Sigmoid colon (tissue), 7 donors: ENCODE results near the gene ARHGEF28. TPM values are rescaled to one million over a fixed set of nuclear protein-coding genes. Genes with fewer than 3 reads are reported as not detected.

ENCODE experiments used
- DNase-seq: peaks from one replicate; pipeline ENCODE4 v3.0.0-alpha.2; 2019
- H3K27ac ChIP-seq, 4 donors: fragments of 200-600 bp; sonication (generic); one replicate each; pipeline ENCODE4 v1.5.1; 2016 to 2019; ENCODE audit warnings: mild to moderate bottlenecking in 1 of 4
- H3K27me3 ChIP-seq, 3 donors: fragments of 200-600 bp; sonication (generic); one replicate each; pipeline ENCODE4 v1.5.1; 2019; ENCODE audit warnings: mild to moderate bottlenecking in 1 of 3
- H3K36me3 ChIP-seq, 4 donors: fragments of 200-600 bp; sonication (generic); one replicate each; pipeline ENCODE4 v1.5.1; 2016 to 2019
- H3K4me1 ChIP-seq, 4 donors: fragments of 200-600 bp; sonication (generic); one replicate each; pipeline ENCODE4 v1.5.1; 2017 to 2019
- H3K4me3 ChIP-seq, 4 donors: fragments of 200-600 bp; sonication (generic); one replicate each; pipeline ENCODE4 v1.5.1; 2017 to 2019; ENCODE audit warnings: mild to moderate bottlenecking in 2 of 4, moderate library complexity in 1 of 4
- H3K9me3 ChIP-seq, 4 donors: fragments of 200-600 bp in 3 of 4; sonication (generic) in 3 of 4; one replicate each; pipeline versions ENCODE4 v1.5.1 to v1.6.1; 2013 to 2019
- EP300 ChIP-seq, 4 donors: sonication (generic); formaldehyde crosslinking; IDR thresholded peaks; one replicate each; pipeline ENCODE4 v1.6.1; 2017; ENCODE audit warnings: antibody characterized with exemption in 4 of 4
- POLR2A ChIP-seq, 2 donors: fragments of 450-650 bp; IDR thresholded peaks; one replicate each; pipeline ENCODE4 v1.6.1; 2016; ENCODE audit warnings: antibody characterized with exemption in 2 of 2, mild to moderate bottlenecking in 2 of 2, moderate library complexity in 2 of 2
- POLR2AphosphoS5 ChIP-seq, 4 donors: sonication (generic); formaldehyde crosslinking; IDR thresholded peaks; one replicate each; pipeline ENCODE4 v1.6.1; 2017; ENCODE audit warnings: antibody characterized with exemption in 4 of 4
- WGBS, 2 donors: extraction: QIAGEN DNeasy Blood & Tissue Kit; methylation state at CpG; one replicate each; pipeline ENCODE4 v1.1.7; 2013; 5-methylcytosine and 5-hydroxymethylcytosine counted together
- intact Hi-C: fragments of 100-400 bp; cut with DNase I; formaldehyde crosslinking; loops from one replicate; pipeline ENCODE4 v1.15.1; 2023
- polyA plus RNA-seq, 3 donors: library from polyadenylated mRNA; stranded (reverse); fragments of 200-250 nt; gene quantifications; one replicate each; pipeline ENCODE4 v1.2.3, GENCODE V29; 2013
- total RNA-seq, 4 donors: library from RNA; depleted of rRNA; stranded (reverse); fragments of >200 nt; gene quantifications; one replicate each; pipeline ENCODE4 v1.1.0, GENCODE V29; 2016
- TF ChIP-seq, protein P1 (sequence below), 4 experiments: fragments of 450-650 bp in 3 of 4; fragments of 200-600 bp in 1 of 4; IDR thresholded peaks; one replicate each; pipeline ENCODE4 v1.5.1; 2016 to 2019; ENCODE audit warnings: antibody characterized with exemption in 4 of 4, mild to moderate bottlenecking in 3 of 4, moderate library complexity in 2 of 4
- donor health status: healthy with polysubstance abuse.
- donor health status: Bipolar disorder and iron deficiency.
- donor health status: healthy.

ARHGEF28 gene
- total and polyA plus RNA-seq, 7 donors: 3.0 to 6.9 (median 3.7) TPM

DNA sequence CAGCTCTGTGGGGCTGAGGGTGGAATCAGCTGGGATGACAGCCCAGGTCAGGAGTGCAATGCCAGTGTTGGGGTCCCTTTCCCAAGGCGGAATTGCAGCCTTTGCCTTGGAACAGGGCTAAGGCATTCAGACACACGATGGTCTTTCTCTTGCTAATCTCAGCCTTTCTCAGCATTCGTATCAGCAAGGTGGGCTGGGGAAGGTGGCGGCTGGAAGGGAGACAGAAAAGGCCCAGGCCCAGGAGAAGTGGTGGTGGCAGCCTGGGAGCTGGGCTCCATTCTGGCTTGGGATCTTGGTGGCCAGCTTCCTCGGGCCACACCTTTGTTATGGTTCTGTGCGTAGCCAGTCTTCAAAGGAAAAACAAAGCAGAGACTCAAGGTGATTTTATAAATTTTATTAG, 1.1 kb upstream of the ARHGEF28 start:
- H3K36me3 ChIP-seq: no peaks in the 10 kb centered on the region
- 62 to 80% methylated on average over 6 of the region's 6 CpGs for WGBS, 2 donors
- no peaks in the 10 kb centered on the region for H3K9me3 ChIP-seq
- intact Hi-C loops: no loop called here
- peaks cover 0 to 13% (median 10%) of the 10 kb centered on the region in 4 donors for H3K4me1 ChIP-seq
- TF ChIP-seq POLR2A (IDR thresholded peaks at IDR 0.05) (no peak), POLR2AphosphoS5 (IDR thresholded peaks at IDR 0.05) (no peak), EP300 (IDR thresholded peaks at IDR 0.05) (no peak)
- TF ChIP-seq, protein P1, sequence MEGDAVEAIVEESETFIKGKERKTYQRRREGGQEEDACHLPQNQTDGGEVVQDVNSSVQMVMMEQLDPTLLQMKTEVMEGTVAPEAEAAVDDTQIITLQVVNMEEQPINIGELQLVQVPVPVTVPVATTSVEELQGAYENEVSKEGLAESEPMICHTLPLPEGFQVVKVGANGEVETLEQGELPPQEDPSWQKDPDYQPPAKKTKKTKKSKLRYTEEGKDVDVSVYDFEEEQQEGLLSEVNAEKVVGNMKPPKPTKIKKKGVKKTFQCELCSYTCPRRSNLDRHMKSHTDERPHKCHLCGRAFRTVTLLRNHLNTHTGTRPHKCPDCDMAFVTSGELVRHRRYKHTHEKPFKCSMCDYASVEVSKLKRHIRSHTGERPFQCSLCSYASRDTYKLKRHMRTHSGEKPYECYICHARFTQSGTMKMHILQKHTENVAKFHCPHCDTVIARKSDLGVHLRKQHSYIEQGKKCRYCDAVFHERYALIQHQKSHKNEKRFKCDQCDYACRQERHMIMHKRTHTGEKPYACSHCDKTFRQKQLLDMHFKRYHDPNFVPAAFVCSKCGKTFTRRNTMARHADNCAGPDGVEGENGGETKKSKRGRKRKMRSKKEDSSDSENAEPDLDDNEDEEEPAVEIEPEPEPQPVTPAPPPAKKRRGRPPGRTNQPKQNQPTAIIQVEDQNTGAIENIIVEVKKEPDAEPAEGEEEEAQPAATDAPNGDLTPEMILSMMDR (IDR thresholded peaks at IDR 0.05): no peak
- no peak for DNase-seq
- peak overlapping the region in 1 of 4 donors; percentile 65 for H3K4me3 ChIP-seq
- peak overlapping the region in 1 of 4 donors; percentile 85 for H3K27ac ChIP-seq
- peaks cover 0 to 3% (median 0%) of the 10 kb centered on the region in 3 donors for H3K27me3 ChIP-seq

DNA sequence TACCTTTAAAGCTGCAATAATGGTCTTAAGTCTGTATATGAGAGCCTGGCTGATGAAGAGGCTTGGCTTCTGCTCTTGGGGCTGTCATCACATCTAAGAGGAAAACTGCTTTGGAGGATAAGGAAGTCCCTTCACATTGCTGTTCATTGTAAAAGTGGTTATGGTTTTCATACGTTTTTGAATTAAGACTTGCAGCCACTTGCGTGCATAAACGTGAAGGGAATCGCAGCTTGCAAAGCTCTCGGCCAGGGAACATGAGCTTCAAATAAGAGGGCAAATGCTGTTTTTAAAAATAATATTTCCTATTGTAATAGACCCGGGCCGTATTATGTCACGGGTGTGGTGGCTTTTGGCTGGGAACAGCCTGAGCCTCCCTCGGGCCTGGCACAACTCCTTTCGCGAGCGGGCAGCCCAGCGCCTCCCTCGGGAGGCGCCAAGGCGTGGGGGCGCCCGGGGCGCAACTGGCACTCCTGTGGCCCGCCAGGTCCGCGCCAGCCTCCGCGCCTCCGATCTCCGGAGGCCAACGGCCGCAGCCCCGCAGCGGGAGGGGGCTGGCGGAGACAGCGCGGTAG, 538 bp upstream of the ARHGEF28 start:
- 2% methylated on average over 33 of the region's 33 CpGs for WGBS, 2 donors

DNA sequence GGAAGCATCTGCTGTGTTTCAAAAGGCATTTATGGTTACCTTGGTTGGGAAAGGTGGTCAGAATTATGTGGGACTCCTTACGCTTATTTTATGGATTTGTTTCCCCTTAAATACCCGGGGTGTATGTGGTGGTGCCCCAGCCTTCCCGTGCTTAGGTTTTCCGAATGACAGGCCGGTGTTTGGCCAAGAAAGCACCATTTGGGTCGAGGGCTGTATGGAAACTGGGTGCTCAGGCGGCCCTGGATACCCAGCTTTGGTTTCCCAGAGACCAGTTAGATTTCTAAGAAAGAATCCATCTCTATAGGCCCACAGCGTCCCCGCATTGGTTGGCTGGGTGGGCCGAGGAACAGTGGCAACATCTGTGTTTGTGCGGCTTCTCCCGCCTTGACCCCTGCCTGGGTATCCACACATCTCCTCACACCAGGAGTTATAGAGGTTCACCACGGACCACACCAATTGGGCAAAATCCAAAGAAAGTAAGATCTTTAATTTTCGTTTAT, 868 bp downstream of the ARHGEF28 start:
- TF ChIP-seq POLR2AphosphoS5 (IDR thresholded peaks at IDR 0.05): no peak
- no peak for TF ChIP-seq EP300 (IDR thresholded peaks at IDR 0.05)
- TF ChIP-seq POLR2A (IDR thresholded peaks at IDR 0.05): no peak
- TF ChIP-seq, protein P1 (IDR thresholded peaks at IDR 0.05): no peak
- H3K36me3 ChIP-seq: no peaks in the 10 kb centered on the region
- H3K9me3 ChIP-seq: no peaks in the 10 kb centered on the region
- peak overlapping the region in 3 of 4 donors; percentile 64 to 69 (median 65) for H3K4me3 ChIP-seq
- DNase-seq: no peak
- peak overlapping the region; percentile 57 to 85 (median 70) for H3K27ac ChIP-seq
- WGBS, 2 donors: 72 to 81% methylated on average over 14 of the region's 14 CpGs
- peaks cover 0 to 3% (median 0%) of the 10 kb centered on the region in 3 donors for H3K27me3 ChIP-seq
- peaks cover 0 to 13% (median 10%) of the 10 kb centered on the region in 4 donors for H3K4me1 ChIP-seq
- intact Hi-C loops: no loop called here

More for the DNA sequence above, 538 bp upstream of the ARHGEF28 start:
- intact Hi-C loops: no loop called here
- Histone ChIP-seq H3K36me3 (no peaks in the 10 kb centered on the region), H3K9me3 (no peaks in the 10 kb centered on the region), H3K27me3 (peaks cover 0 to 3% (median 0%) of the 10 kb centered on the region in 3 donors), H3K27ac (peak overlapping the region; percentile 55 to 85 (median 70)), H3K4me1 (peaks cover 0 to 13% (median 10%) of the 10 kb centered on the region in 4 donors), H3K4me3 (peak overlapping the region; percentile 39 to 69 (median 64))
- TF ChIP-seq POLR2A (IDR thresholded peaks at IDR 0.05): no peak
- no peak for TF ChIP-seq EP300 (IDR thresholded peaks at IDR 0.05)
- no peak for TF ChIP-seq POLR2AphosphoS5 (IDR thresholded peaks at IDR 0.05)
- TF ChIP-seq, protein P1 (IDR thresholded peaks at IDR 0.05): no peak
- no peak for DNase-seq

DNA sequence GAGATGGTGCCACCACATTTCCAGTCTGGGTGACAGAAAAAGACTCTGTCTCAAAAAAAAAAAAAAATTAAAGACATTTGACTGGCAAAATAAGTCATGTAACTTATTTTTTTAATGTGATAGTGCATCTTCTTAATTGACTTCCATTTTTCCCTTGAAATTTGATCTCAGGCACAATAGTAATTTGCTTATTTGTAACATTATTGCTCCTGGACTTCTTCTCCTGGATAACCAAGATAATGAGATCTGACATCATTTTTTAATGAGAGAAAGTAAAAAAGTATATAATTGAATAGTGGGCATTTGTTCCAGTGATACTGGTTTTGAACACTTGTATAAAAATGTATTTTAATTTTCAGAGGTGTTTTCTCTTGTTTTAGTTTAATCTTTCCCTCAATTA, 3.5 kb downstream of the ARHGEF28 start:
- DNase-seq: no peak
- Histone ChIP-seq H3K27me3 (peaks cover 0 to 3% (median 0%) of the 10 kb centered on the region in 3 donors), H3K36me3 (no peaks in the 10 kb centered on the region), H3K4me1 (peaks cover 0 to 13% (median 10%) of the 10 kb centered on the region in 4 donors), H3K27ac (no peak overlapping the region), H3K4me3 (no peak overlapping the region), H3K9me3 (no peaks in the 10 kb centered on the region)
- intact Hi-C loops: no loop called here
- no peak for TF ChIP-seq POLR2A (IDR thresholded peaks at IDR 0.05)
- no peak for TF ChIP-seq POLR2AphosphoS5 (IDR thresholded peaks at IDR 0.05)
- no peak for TF ChIP-seq EP300 (IDR thresholded peaks at IDR 0.05)
- TF ChIP-seq, protein P1 (IDR thresholded peaks at IDR 0.05): no peak
